ENCODE measurements around the gene BACH2. TPM values are rescaled to one million over a fixed set of nuclear protein-coding genes. Genes with fewer than 3 reads are reported as not detected.

The BACH2 gene
- total and polyA plus RNA-seq, 2 experiments from 2014 or later: 1.6 to 5.7 TPM

DNA sequence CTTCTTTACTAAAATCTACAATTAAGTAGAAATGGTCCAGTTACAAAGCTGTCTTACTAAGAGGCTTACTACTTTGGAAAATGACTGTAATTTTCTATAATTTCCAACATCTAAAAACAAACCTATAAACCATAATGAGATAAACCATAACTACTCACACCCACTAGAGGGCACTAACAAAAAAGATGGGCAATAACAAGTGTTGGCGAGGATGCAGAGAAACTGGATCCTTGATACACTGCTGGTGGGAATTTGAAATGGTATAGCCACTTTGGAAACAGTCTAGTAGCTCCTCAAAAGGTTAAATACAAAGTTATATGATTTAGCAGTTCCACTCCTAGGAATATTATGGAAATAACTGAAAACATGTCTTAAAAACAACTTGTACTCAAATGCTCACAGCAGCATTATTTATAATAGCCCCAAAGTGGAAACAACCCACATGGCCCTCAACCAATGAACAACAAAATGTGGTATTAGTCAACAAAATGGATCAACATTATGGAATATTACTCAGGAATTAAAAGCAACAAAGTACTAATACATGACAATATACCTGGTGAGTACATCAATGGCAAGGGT is 351.7 kb downstream of the BACH2 start:
- peaks cover 3% of the 10 kb centered on the region for H3K27me3 Mint-ChIP-seq (ENCODE audit: insufficient read depth, low read depth, poor library complexity)
- Histone ChIP-seq H3K27ac (ENCODE audit: low read depth) (no peak overlapping the region), H3K4me1 (ENCODE audit: insufficient read depth) (no peaks in the 10 kb centered on the region), H3K4me3 (no peak overlapping the region), H3K79me2 (replicated peaks; ENCODE audit: insufficient read depth) (no peaks in the 10 kb centered on the region), H3K4me2 (no peak overlapping the region), H3K9me2 (ENCODE audit: insufficient read depth) (no peaks in the 10 kb centered on the region), H3K27me3 (ENCODE audit: insufficient read depth) (no peaks in the 10 kb centered on the region), H2AFZ (no peak overlapping the region), H3F3A (replicated peaks; ENCODE audit: low read depth) (no peaks in the 10 kb centered on the region), H3K36me3 (ENCODE audit: insufficient read depth) (no peaks in the 10 kb centered on the region), H4K20me1 (replicated peaks; ENCODE audit: insufficient read depth) (no peaks in the 10 kb centered on the region)
- H3K4me1 Mint-ChIP-seq: peaks cover 7% of the 10 kb centered on the region; the same call in 2 of the 3 replicates
- peak; percentile 55 for DNase-seq (ENCODE audit: low spot score)
- H3K9me3 Mint-ChIP-seq: no peaks in the 10 kb centered on the region; the same call in 2 of the 3 replicates
- TF ChIP-seq, protein P1, sequence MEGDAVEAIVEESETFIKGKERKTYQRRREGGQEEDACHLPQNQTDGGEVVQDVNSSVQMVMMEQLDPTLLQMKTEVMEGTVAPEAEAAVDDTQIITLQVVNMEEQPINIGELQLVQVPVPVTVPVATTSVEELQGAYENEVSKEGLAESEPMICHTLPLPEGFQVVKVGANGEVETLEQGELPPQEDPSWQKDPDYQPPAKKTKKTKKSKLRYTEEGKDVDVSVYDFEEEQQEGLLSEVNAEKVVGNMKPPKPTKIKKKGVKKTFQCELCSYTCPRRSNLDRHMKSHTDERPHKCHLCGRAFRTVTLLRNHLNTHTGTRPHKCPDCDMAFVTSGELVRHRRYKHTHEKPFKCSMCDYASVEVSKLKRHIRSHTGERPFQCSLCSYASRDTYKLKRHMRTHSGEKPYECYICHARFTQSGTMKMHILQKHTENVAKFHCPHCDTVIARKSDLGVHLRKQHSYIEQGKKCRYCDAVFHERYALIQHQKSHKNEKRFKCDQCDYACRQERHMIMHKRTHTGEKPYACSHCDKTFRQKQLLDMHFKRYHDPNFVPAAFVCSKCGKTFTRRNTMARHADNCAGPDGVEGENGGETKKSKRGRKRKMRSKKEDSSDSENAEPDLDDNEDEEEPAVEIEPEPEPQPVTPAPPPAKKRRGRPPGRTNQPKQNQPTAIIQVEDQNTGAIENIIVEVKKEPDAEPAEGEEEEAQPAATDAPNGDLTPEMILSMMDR (conservative IDR thresholded peaks at IDR 0.05; ENCODE audit: low read depth in 2 of 2): peak; percentile 63 to 77
- TF ChIP-seq, protein P2, sequence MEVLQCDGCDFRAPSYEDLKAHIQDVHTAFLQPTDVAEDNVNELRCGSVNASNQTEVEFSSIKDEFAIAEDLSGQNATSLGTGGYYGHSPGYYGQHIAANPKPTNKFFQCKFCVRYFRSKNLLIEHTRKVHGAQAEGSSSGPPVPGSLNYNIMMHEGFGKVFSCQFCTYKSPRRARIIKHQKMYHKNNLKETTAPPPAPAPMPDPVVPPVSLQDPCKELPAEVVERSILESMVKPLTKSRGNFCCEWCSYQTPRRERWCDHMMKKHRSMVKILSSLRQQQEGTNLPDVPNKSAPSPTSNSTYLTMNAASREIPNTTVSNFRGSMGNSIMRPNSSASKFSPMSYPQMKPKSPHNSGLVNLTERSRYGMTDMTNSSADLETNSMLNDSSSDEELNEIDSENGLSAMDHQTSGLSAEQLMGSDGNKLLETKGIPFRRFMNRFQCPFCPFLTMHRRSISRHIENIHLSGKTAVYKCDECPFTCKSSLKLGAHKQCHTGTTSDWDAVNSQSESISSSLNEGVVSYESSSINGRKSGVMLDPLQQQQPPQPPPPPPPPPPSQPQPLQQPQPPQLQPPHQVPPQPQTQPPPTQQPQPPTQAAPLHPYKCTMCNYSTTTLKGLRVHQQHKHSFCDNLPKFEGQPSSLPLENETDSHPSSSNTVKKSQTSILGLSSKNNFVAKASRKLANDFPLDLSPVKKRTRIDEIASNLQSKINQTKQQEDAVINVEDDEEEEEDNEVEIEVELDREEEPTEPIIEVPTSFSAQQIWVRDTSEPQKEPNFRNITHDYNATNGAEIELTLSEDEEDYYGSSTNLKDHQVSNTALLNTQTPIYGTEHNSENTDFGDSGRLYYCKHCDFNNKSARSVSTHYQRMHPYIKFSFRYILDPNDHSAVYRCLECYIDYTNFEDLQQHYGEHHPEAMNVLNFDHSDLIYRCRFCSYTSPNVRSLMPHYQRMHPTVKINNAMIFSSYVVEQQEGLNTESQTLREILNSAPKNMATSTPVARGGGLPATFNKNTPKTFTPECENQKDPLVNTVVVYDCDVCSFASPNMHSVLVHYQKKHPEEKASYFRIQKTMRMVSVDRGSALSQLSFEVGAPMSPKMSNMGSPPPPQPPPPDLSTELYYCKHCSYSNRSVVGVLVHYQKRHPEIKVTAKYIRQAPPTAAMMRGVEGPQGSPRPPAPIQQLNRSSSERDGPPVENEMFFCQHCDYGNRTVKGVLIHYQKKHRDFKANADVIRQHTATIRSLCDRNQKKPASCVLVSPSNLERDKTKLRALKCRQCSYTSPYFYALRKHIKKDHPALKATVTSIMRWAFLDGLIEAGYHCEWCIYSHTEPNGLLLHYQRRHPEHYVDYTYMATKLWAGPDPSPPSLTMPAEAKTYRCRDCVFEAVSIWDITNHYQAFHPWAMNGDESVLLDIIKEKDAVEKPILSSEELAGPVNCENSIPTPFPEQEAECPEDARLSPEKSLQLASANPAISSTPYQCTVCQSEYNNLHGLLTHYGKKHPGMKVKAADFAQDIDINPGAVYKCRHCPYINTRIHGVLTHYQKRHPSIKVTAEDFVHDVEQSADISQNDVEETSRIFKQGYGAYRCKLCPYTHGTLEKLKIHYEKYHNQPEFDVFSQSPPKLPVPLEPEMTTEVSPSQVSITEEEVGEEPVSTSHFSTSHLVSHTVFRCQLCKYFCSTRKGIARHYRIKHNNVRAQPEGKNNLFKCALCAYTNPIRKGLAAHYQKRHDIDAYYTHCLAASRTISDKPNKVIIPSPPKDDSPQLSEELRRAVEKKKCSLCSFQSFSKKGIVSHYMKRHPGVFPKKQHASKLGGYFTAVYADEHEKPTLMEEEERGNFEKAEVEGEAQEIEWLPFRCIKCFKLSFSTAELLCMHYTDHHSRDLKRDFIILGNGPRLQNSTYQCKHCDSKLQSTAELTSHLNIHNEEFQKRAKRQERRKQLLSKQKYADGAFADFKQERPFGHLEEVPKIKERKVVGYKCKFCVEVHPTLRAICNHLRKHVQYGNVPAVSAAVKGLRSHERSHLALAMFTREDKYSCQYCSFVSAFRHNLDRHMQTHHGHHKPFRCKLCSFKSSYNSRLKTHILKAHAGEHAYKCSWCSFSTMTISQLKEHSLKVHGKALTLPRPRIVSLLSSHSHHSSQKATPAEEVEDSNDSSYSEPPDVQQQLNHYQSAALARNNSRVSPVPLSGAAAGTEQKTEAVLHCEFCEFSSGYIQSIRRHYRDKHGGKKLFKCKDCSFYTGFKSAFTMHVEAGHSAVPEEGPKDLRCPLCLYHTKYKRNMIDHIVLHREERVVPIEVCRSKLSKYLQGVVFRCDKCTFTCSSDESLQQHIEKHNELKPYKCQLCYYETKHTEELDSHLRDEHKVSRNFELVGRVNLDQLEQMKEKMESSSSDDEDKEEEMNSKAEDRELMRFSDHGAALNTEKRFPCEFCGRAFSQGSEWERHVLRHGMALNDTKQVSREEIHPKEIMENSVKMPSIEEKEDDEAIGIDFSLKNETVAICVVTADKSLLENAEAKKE (CRISPR knock-in tag; IDR thresholded peaks at IDR 0.05): no peak
- TF ChIP-seq EZH2 (IDR thresholded peaks at IDR 0.05; ENCODE audit: low read depth, unreplicated experiment) (no peak), ZNF331 (CRISPR knock-in tag; IDR thresholded peaks at IDR 0.05; ENCODE audit: low read depth) (no peak)
- no peak for ATAC-seq
- no peak overlapping the region for H3K27ac Mint-ChIP-seq
- no peaks in the 10 kb centered on the region for H3K36me3 Mint-ChIP-seq (ENCODE audit: low read depth)
- H3K4me3 Mint-ChIP-seq: no peak overlapping the region

All from GM23338 (cell line).